ENCODE measurements around the gene C16orf92.

- TF ChIP-seq CTCF (conservative IDR thresholded peaks at IDR 0.05): no peak
- no peak for TF ChIP-seq ZFX (IDR thresholded peaks at IDR 0.05)
Observed at GRCh38 chr16:30017277-30017656, 5.7 kb upstream of the C16orf92 start.
